PC-9 (cell line): Measurements from ENCODE around the gene TEX44. TPM values are rescaled to one million over a fixed set of nuclear protein-coding genes. Genes with fewer than 3 reads are reported as not detected.

Source experiments
- BruUV-seq: library from RNA; stranded (reverse); fragments of 400-500 nt; replicated peaks from 2 replicates; lab custom pipeline; 2021; lab: Mats Ljungman, UMichigan
- CTCF ChIA-PET: fragments of 300-600 bp; sonication (Branson Sonifier 250); formaldehyde crosslinking; loops from one replicate; lab custom pipeline; 2022; ENCODE audit warnings: antibody characterized with exemption; lab: Charles Lee
- POLR2A ChIA-PET: fragments of 300-600 bp; sonication (Branson Sonifier 250); formaldehyde crosslinking; loops from one replicate; lab custom pipeline; 2022; ENCODE audit warnings: antibody characterized with exemption; ENCODE audit not compliant: unreplicated experiment; lab: Charles Lee
- DNase-seq, 2 experiments: peaks; one replicate each; pipeline versions ENCODE4 v3.0.0 to v3.0.0-alpha.2; 2015 to 2022; ENCODE audit warnings: mixed read lengths in 1 of 2
- H2AFZ ChIP-seq: fragments of 200-600 bp; sonication (generic); 2 replicates; pipeline ENCODE4 v1.8.1; 2017; ENCODE audit warnings: antibody characterized with exemption
- H3F3A ChIP-seq: fragments of 200-600 bp; sonication (generic); 2 replicates; pipeline ENCODE4 v1.8.1; 2017; ENCODE audit warnings: antibody characterized with exemption, mild to moderate bottlenecking, low read depth; ENCODE audit not compliant: insufficient read depth
- H3K27ac ChIP-seq: fragments of 200-600 bp; sonication (generic); 2 replicates; pipeline ENCODE4 v1.6.1; 2016; ENCODE audit warnings: mixed run types
- H3K27me3 ChIP-seq: fragments of 200-600 bp; sonication (generic); 2 replicates; pipeline ENCODE4 v1.6.1; 2016; ENCODE audit warnings: low read depth, mixed run types; ENCODE audit not compliant: insufficient read depth
- H3K36me3 ChIP-seq: fragments of 200-600 bp; sonication (generic); 2 replicates; pipeline ENCODE4 v1.6.1; 2016; ENCODE audit warnings: low read depth, mixed run types
- H3K4me1 ChIP-seq: fragments of 200-600 bp; sonication (generic); replicated peaks from 2 replicates; pipeline ENCODE4 v1.6.1; 2016; ENCODE audit warnings: mixed run types; ENCODE audit not compliant: insufficient read depth
- H3K4me2 ChIP-seq: fragments of 200-600 bp; sonication (generic); 2 replicates; pipeline ENCODE4 v1.6.1; 2017; ENCODE audit warnings: mixed run types
- H3K4me3 ChIP-seq: fragments of 200-600 bp; sonication (generic); 2 replicates; pipeline ENCODE4 v1.6.1; 2016; ENCODE audit warnings: mixed run types
- H3K79me2 ChIP-seq: fragments of 200-600 bp; sonication (generic); 2 replicates; pipeline ENCODE4 v1.6.1; 2017; ENCODE audit warnings: low read depth, mixed run types
- H3K9me2 ChIP-seq: fragments of 200-600 bp; sonication (generic); 2 replicates; pipeline ENCODE4 v1.8.1; 2017; ENCODE audit warnings: mild to moderate bottlenecking; ENCODE audit not compliant: insufficient read depth
- H3K9me3 ChIP-seq: fragments of 200-600 bp; sonication (generic); 2 replicates; pipeline ENCODE4 v1.8.1; 2016; ENCODE audit warnings: low read depth; ENCODE audit not compliant: insufficient read depth
- H4K20me1 ChIP-seq: fragments of 200-600 bp; sonication (generic); 2 replicates; pipeline ENCODE4 v1.8.1; 2017; ENCODE audit not compliant: insufficient read depth
- EZH2 ChIP-seq: fragments of 200-600 bp; sonication (generic); IDR thresholded peaks from 2 replicates; pipeline ENCODE4 v1.8.0; 2017; ENCODE audit warnings: antibody characterized with exemption, low read depth
- intact Hi-C: fragments of 100-400 bp; cut with micrococcal nuclease; formaldehyde crosslinking; loops from one replicate; pipeline ENCODE4 v1.10.0; 2022; ENCODE audit not compliant: unreplicated experiment
- total RNA-seq: library from RNA; stranded (reverse); gene quantifications from 2 replicates; pipeline ENCODE4 v1.2.3, GENCODE V29; 2021
- TF ChIP-seq, protein P1 (sequence below): fragments of 200-600 bp; sonication (generic); conservative IDR thresholded peaks from 2 replicates; pipeline ENCODE4 v1.6.1; 2017; ENCODE audit warnings: mixed run types, antibody characterized with exemption, mild to moderate bottlenecking, moderate library complexity

TEX44 gene
- total RNA-seq, 1 experiment from 2014 or later: not detected

DNA sequence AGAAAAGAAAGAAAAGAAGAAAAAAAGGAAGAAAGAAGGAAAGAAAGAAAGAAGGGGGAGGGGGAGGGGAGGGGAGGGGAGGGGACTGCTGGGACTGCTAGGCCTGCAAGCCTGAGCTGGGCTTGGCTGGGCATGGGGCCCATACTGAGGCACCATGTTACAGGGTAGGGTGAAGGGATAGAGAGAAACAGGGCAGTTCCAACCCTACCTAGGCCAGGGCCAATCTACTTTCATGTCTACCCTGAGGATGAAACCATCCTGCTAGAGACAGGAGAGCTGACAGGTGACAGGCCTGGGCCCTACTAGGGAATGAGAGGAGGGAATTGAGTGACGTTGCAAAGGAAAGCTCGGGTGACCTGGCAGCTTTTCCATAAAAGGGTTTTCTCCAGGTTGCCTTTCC is 41.7 kb downstream of the TEX44 start:
- no peaks in the 10 kb centered on the region for H3K4me1 ChIP-seq
- H3F3A ChIP-seq: no peaks in the 10 kb centered on the region
- DNase-seq: no peak
- H3K9me2 ChIP-seq: no peaks in the 10 kb centered on the region
- H3K9me3 ChIP-seq: no peaks in the 10 kb centered on the region
- intact Hi-C loops: no loop called here
- TF ChIP-seq, protein P1, sequence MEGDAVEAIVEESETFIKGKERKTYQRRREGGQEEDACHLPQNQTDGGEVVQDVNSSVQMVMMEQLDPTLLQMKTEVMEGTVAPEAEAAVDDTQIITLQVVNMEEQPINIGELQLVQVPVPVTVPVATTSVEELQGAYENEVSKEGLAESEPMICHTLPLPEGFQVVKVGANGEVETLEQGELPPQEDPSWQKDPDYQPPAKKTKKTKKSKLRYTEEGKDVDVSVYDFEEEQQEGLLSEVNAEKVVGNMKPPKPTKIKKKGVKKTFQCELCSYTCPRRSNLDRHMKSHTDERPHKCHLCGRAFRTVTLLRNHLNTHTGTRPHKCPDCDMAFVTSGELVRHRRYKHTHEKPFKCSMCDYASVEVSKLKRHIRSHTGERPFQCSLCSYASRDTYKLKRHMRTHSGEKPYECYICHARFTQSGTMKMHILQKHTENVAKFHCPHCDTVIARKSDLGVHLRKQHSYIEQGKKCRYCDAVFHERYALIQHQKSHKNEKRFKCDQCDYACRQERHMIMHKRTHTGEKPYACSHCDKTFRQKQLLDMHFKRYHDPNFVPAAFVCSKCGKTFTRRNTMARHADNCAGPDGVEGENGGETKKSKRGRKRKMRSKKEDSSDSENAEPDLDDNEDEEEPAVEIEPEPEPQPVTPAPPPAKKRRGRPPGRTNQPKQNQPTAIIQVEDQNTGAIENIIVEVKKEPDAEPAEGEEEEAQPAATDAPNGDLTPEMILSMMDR: no peak
- no peak for TF ChIP-seq EZH2
- ChIA-PET POLR2A (no interaction called here), CTCF (no interaction called here)
- H2AFZ ChIP-seq: no peak overlapping the region
- no peak overlapping the region for H3K4me2 ChIP-seq
- no peaks in the 10 kb centered on the region for H4K20me1 ChIP-seq
- no TSS peak for BruUV-seq
- H3K4me3 ChIP-seq: no peak overlapping the region
- no peaks in the 10 kb centered on the region for H3K36me3 ChIP-seq
- no peak overlapping the region for H3K27ac ChIP-seq
- H3K79me2 ChIP-seq: no peaks in the 10 kb centered on the region
- no peaks in the 10 kb centered on the region for H3K27me3 ChIP-seq

DNA sequence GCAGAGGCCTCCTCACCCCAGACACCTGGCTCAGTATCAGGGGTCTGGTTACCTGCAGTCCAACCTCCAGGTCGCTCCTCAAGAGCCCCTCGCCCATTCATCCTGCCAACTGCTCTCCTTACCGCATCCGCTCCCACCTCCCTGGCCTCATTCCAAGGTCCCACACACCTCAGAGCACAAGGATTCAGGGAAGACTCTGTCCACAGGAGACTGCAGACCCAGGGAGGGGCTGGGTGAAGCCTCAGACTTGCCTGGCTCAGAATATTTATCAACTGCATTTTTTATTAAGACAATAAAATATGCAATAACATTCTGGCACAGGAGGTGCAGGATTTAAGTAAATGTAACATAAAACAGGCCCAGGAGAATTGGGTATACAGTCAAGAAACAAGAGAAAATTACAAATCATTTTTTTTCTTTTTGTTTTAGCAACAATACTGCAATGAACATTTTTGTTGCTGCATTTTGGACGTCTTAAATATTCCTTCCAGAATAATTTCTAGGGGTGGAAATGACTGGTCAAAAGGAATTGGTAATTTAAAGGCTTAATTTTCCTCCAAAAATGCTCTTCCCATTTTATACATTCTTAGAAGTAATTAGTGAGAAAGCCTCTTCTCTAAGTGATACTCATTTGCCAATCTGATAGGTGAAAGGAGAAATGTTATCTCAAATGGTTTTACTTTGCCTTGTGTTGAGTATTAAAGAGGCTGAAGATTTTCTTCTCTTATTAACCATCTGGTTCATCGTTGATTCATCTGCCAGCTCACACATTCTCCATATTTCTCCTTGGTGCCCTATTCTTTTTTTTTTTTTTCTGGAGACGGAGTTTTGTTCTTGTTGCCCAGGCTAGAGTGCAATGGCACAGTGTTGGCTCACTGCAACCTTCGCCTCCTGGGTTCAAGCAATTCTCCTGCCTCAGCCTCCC is 42.5 kb downstream of the TEX44 start:
- H2AFZ ChIP-seq: no peak overlapping the region
- H3K4me2 ChIP-seq: no peak overlapping the region
- no peaks in the 10 kb centered on the region for H3K4me1 ChIP-seq

DNA sequence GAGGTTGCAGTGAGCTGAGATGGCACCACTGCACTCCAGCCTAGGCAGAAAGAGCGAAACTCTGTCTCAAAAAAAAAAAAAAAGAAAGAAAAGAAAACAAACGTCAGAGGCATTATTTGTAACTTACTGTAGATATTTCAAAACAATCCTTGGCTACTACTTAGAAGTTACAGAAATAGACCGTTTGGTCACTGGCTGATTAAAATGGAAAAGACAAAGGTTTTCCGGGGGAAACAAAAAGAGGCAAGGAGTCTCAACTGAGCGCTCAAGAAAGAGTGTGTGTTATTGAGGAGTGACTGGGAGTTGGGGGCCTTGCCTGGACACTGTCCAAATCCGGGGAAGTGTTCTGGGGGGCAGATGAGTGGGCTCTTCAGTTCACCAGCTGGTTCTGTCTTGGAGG is 47.6 kb downstream of the TEX44 start:
- no peak overlapping the region for H3K4me2 ChIP-seq
- CTCF ChIA-PET: no interaction called here
- intact Hi-C loops: no loop called here

More for the DNA sequence above, 42.5 kb downstream of the TEX44 start:
- H4K20me1 ChIP-seq: no peaks in the 10 kb centered on the region
- H3K4me3 ChIP-seq: no peak overlapping the region
- no peak for DNase-seq
- H3K9me3 ChIP-seq: no peaks in the 10 kb centered on the region
- H3K79me2 ChIP-seq: no peaks in the 10 kb centered on the region
- ChIA-PET POLR2A (interaction anchor here (0.6 kb wide), 1 partner anchor 154 kb away, joined by 6 read pairs; no protein-coding TSS in a partner anchor), CTCF (interaction anchor here (0.6 kb wide), 1 partner anchor 39 kb away, joined by 3 read pairs; no protein-coding TSS in a partner anchor)
- BruUV-seq: no TSS peak
- H3F3A ChIP-seq: no peaks in the 10 kb centered on the region
- no peaks in the 10 kb centered on the region for H3K27me3 ChIP-seq
- no peaks in the 10 kb centered on the region for H3K36me3 ChIP-seq
- H3K9me2 ChIP-seq: no peaks in the 10 kb centered on the region
- intact Hi-C loops: no loop called here
- H3K27ac ChIP-seq: no peak overlapping the region
- TF ChIP-seq, protein P1: no peak
- TF ChIP-seq EZH2: no peak

More for the DNA sequence above, 47.6 kb downstream of the TEX44 start:
- no peak overlapping the region for H3K4me3 ChIP-seq
- no peaks in the 10 kb centered on the region for H3K79me2 ChIP-seq
- no peaks in the 10 kb centered on the region for H3K27me3 ChIP-seq
- H3K36me3 ChIP-seq: no peaks in the 10 kb centered on the region
- H3K9me2 ChIP-seq: no peaks in the 10 kb centered on the region
- H3K9me3 ChIP-seq: no peaks in the 10 kb centered on the region
- POLR2A ChIA-PET: no interaction called here
- H4K20me1 ChIP-seq: no peaks in the 10 kb centered on the region
- TF ChIP-seq, protein P1: no peak
- TF ChIP-seq EZH2: no peak
- no TSS peak for BruUV-seq
- peaks cover 27% of the 10 kb centered on the region for H3F3A ChIP-seq
- H2AFZ ChIP-seq: no peak overlapping the region
- no peak overlapping the region for H3K27ac ChIP-seq
- DNase-seq: no peak
- peaks cover 42% of the 10 kb centered on the region for H3K4me1 ChIP-seq
